Astrocyte (in vitro differentiated cells and primary cell): ENCODE measurements around the gene CLMN. TPM values are rescaled to one million over a fixed set of nuclear protein-coding genes. Genes with fewer than 3 reads are reported as not detected.
A peak's percentile ranks its signal among the peaks of the same experiment; 100 is the strongest.

Experiments
- microRNA-seq: library from miRNA; unstranded; fragments of <30 nt; microRNA quantifications from one replicate; pipeline ENCODE4 v1.2.0, GENCODE V29; 2020
- total RNA-seq: library from RNA; stranded (reverse); gene quantifications from 2 replicates; pipeline ENCODE4 v1.2.1, GENCODE V29; 2021

Gene CLMN
- total RNA-seq, 1 donor from 2014 or later: 14.0 TPM

Small RNA genes within 50 kb of the gene (microRNA-seq; reads per million reads assigned to microRNA genes)
- gene MIR3173: 5.2 reads per million, percentile 21 among the genes with 10 or more reads in this experiment

Other genes starting within 250 kb of the CLMN start
- gene DICER1, start 162.4 kb downstream of the CLMN start, total RNA-seq: 94.2 and 103 TPM in 2 replicates
- 2.5 TPM in 2 replicates for gene SYNE3, start 196.7 kb upstream of the CLMN start, total RNA-seq
- 50.1 and 50.5 TPM in 2 replicates for gene GLRX5, start 215.1 kb upstream of the CLMN start, total RNA-seq